T-helper 1 cell treated with Interleukin-12 subunit alpha and Interleukin-12 subunit beta and Interleukin-4 antibody, amounts not matched to agents 30 ng/mL and 1 ng/mL, for 36 hours (primary cell): ENCODE data around the gene STX17. TPM values are rescaled to one million over a fixed set of nuclear protein-coding genes. Genes with fewer than 3 reads are reported as not detected.

Source experiments
- intact Hi-C: fragments of 100-400 bp; cut with micrococcal nuclease; formaldehyde crosslinking; loops from one replicate; pipeline ENCODE4 v1.15.1; 2024
- total RNA-seq: library from RNA; stranded (reverse); gene quantifications from 2 replicates; pipeline ENCODE4 v1.2.3, GENCODE V29; 2022

The STX17 gene
- total RNA-seq, 1 donor from 2014 or later: 35.6 TPM

DNA sequence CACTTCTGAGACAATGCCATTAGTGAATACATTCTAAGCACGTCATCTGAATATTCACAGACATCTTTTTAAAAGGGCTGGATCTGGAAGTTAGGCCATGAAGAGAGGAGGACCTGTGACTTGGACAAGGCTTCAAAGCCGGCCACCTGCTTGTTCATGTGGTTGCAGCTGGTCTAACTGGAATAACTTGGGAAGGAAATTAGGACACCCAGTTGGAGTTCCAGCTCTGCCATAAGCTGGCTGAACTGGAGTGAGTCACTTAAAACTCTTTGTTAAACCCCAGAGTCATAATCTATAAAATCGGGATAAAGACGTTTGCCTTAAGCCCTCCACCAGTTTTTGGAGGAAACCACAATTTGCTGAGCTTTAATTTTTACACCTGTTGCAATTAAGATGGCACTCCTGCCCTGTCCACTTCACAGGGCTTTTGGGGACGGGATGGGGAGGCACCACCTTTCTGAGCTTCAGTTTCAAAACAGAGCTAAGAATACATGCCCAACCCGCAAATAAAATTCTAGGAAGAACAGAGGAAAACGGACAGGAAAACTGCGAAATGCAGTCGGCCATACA is 536 bp upstream of the STX17 start:
- intact Hi-C loops: loop anchor here (1.0 to 5.0 kb wide), 15 partner anchors 39 to 1626 kb away; partner anchors contain the start of genes MRPL50, RNF20, SEC61B and TEX10

- intact Hi-C loops: loop anchor here (1.0 to 5.0 kb wide), 10 partner anchors 40 to 1625 kb away; partner anchors contain the start of genes INVS, RNF20 and TEX10
These were observed 716 bp downstream of the STX17 start for GRCh38 chr9:99907208-99907532.

- intact Hi-C loops: no loop called here
These were observed 5.1 kb downstream of the STX17 start for GRCh38 chr9:99911600-99911999.

GRCh38 chr9:99916650-99917049 is 10.2 kb downstream of the STX17 start:
- intact Hi-C loops: no loop called here

GRCh38 chr9:99918134-99918533 is 11.7 kb downstream of the STX17 start:
- intact Hi-C loops: no loop called here

GRCh38 chr9:99919930-99920329 is 13.5 kb downstream of the STX17 start:
- intact Hi-C loops: no loop called here

- intact Hi-C loops: no loop called here
These were observed 15.6 kb downstream of the STX17 start for GRCh38 chr9:99921875-99922710.

DNA sequence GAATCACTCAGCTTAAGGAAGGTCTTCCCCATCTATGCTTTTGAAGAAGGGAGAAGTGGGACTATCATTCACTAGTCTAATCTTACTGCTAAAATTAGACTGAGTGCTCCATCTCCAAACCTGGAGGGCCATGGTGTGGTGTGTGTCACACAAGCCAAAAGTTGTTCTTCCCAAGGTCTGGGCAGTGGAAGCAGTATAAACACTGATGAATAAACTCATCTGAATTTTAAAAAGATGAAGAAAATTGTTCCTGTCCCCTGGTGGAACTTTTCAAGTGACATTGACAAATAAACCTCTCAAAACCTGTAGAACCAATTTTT is 16.2 kb downstream of the STX17 start:
- intact Hi-C loops: no loop called here

GRCh38 chr9:99925541-99925940 is 19.1 kb downstream of the STX17 start:
- intact Hi-C loops: no loop called here

DNA sequence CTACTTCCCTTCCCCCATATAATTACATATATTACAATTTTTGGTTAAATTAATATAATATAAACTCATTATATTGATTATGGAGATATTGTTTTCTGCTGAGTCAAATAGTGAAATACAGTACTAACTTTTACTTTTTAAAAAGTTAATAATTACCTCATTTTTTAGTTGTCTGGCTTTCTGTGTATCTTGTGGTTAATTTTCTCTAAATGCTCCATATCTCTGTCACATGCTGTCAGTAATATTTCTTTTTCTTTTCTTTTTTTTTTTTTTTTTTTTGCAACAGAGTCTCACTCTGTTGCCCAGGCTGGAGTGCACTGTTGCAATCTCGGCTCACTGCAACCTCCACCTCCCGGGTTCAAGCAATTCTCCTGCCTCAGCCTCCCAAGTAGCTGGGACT is 23.2 kb downstream of the STX17 start:
- intact Hi-C loops: no loop called here

DNA sequence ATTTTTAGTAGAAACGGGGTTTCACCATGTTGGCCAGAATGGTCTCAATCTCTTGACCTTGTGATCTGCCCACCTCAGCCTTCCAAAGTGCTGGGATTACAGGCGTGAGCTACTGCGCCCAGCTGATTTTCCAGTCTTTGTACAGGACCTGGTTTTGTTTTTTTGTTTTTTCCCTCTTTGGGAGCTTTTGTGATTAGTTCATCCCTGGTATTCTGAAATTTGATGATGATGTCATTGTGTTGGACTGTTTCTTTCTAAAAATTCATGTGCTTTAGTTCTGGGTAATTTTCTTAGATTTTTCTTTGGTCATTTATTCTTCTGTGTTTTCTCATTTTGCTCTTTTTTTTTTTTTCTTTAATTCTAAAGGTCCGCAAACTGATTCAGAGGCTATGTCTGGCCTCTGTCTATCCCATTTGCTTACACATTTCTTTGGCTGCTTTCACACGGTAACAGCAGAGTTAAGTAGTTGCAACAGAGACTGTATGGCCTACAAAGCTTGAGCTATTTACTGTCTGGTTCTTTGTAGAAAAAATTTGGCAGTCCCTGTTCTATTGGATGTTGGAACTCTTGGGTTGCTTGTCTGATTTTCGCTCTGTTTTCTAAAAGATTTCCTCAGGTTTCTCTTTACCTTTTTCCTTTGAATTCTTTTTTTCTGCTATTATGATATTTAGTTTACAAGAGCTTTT is 24.8 kb downstream of the STX17 start:
- intact Hi-C loops: no loop called here

DNA sequence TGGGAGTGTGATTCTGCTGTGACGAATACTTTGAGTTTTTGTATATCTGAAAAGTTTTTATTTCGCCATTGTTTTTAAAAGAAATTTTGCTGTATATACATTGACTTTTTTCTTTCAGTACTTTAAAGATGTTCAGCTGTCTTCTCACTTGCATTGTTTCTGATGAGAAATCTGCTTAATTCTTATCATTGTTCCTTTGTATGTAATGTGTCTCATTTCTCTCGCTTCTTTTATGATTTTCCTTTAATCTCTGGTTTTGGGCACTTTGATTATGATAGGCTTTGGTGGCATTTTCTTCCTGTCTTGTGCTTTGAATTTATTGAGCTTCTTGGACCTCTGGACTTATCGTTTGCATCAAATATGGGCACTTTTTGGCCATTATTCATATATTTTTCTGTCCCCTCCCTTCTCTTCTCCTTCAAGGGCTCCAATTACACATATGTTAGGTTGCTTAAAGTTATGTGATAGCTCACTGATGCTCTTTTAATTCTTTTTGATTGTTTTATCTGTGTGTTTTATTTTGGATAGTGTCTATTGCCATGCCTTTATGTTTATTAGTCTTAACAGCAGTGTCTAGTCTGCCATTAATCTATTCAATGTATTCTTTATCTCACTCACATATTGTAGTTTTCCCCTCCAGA is 30.6 kb downstream of the STX17 start:
- intact Hi-C loops: no loop called here

GRCh38 chr9:99947395-99947794 is 40.9 kb downstream of the STX17 start:
- intact Hi-C loops: no loop called here

DNA sequence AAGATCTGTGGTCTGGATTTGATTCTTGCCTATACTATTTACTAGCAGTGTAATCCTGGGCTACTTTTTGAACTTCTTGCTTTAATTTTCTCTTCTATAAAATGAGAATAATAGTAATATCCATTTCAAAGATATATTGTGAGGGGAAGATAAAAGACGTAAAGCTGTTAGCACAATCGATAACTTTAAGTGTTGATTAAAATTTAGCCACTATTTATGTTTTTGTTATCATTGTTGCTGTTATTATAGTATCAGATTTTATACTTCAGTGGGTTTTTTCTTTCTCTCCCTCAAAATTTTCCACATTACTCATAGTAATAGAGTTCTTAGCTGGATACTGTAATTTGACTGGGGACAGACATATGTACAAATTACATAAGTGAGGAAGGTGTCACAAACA is 42.0 kb downstream of the STX17 start:
- intact Hi-C loops: no loop called here

- intact Hi-C loops: no loop called here
These were observed 42.4 kb downstream of the STX17 start for GRCh38 chr9:99948896-99949295.

DNA sequence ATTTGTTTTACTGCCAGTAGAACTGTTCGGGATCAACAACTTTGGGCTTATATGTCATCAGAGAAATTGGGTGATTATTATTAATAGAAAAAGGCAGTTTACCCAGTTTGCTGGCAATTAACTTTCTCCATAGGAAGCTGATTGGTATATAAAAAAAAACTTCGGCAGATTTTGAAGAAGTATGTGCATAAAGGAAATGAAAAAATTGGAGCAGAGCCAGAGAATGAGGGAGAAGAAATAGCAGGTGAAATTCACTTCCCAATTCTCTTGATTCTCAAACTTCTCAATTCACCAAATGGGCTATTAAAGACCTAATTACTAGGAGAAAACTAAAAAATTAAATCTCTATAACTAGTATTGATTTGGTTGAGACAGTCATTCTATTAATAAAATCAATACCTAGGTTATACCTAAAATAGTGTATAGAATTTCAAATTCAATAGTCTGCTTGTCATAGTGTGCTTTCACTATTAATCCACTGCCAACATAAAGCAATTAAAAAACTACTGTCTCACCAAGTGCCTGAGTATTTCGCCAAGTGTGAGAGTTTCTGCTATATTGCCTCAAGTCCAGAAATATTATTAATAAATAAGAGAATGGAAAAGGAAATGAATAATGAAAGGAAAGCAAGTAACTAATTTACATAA is 47.5 kb downstream of the STX17 start:
- intact Hi-C loops: no loop called here

DNA sequence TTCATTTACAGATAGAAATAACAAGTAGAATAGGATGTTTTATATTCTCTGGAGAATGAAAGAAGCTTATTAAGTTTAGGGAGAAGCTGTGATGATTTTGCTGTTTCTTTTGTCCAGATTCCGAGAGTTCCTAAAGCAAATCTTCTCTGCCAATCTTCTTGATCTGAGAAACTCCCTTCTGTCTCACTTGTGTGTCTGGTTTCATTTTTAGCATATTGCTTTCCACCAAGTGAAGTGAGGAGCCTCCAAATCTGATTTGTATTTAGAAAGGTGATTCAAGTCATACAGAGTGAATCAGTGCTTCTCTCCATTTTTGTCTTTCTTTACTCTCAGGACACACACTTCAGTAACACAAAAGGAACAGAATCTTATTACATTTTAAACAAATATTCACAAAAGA is 48.4 kb downstream of the STX17 start:
- intact Hi-C loops: no loop called here

GRCh38 chr9:99955606-99956005 is 49.2 kb downstream of the STX17 start:
- intact Hi-C loops: no loop called here

- intact Hi-C loops: no loop called here
These were observed 56.3 kb downstream of the STX17 start for GRCh38 chr9:99962680-99963261.

DNA sequence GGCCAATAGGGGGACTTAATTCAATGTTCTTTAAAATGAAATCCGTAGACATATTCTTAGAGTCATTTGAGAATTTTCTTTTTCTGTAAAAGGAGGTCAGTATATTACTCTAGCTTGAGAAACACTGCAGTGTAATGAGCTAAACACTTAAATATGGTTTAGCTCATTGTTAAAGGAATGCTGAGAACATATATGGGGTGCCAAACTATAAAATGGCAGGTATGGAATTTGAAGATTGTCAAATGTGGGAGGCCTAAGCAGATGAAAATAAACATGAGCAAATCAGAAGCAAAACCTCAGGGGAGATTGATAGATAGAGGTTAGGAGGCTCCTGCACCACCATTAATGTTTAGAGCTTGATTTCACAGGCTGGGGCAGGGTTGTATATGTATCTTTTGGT is 57.9 kb downstream of the STX17 start:
- intact Hi-C loops: no loop called here

GRCh38 chr9:99966001-99966400 is 59.5 kb downstream of the STX17 start:
- intact Hi-C loops: no loop called here
